Prostate gland (tissue), 2 donors: Measurements from ENCODE around the gene TSC22D2. TPM values are rescaled to one million over a fixed set of nuclear protein-coding genes. Genes with fewer than 3 reads are reported as not detected.
A peak's percentile ranks its signal among the peaks of the same experiment; 100 is the strongest.

ENCODE experiments used
- DNase-seq: peaks from one replicate; pipeline ENCODE4 v3.0.0-alpha.2; 2019; ENCODE audit warnings: low spot score
- H3K27ac ChIP-seq, 2 donors: fragments of 200-600 bp; sonication (generic); 2 replicates each; pipeline ENCODE4 v1.5.1; 2017 to 2019
- H3K27me3 ChIP-seq: fragments of 200-600 bp; sonication (generic); replicated peaks from 2 replicates; pipeline ENCODE4 v1.5.1; 2019; ENCODE audit not compliant: insufficient read depth
- H3K36me3 ChIP-seq, 2 donors: fragments of 200-600 bp; sonication (generic); 1 replicate in 1 of 2; 2 replicates in 1 of 2; pipeline versions ENCODE4 v1.5.1 to v1.8.1; 2017 to 2019
- H3K4me1 ChIP-seq: fragments of 200-600 bp; sonication (generic); replicated peaks from 2 replicates; pipeline ENCODE4 v1.5.1; 2019
- H3K4me3 ChIP-seq, 2 donors: fragments of 200-600 bp; sonication (generic); 2 replicates each; pipeline ENCODE4 v1.5.1; 2017 to 2019
- H3K9me3 ChIP-seq: fragments of 200-600 bp; sonication (generic); 2 replicates; pipeline ENCODE4 v1.5.1; 2017
- POLR2A ChIP-seq: fragments of 450-650 bp; IDR thresholded peaks from one replicate; pipeline ENCODE4 v1.6.1; 2016; ENCODE audit warnings: antibody characterized with exemption, mild to moderate bottlenecking
- POLR2AphosphoS5 ChIP-seq: sonication (generic); formaldehyde crosslinking; IDR thresholded peaks from one replicate; pipeline ENCODE4 v1.6.1; 2017; ENCODE audit warnings: antibody characterized with exemption
- WGBS: methylation state at CpG from one replicate; pipeline ENCODE4 v1.1.5; 2018; 5-methylcytosine and 5-hydroxymethylcytosine counted together
- intact Hi-C: fragments of 100-400 bp; cut with DNase I; formaldehyde crosslinking; loops from one replicate; pipeline ENCODE4 v1.14.2; 2022
- total RNA-seq, 2 donors: library from RNA; depleted of rRNA; stranded (reverse); fragments of >200 nt; gene quantifications; one replicate each; pipeline ENCODE4 v1.1.0, GENCODE V29; 2016
- TF ChIP-seq, protein P1 (sequence below), 4 experiments: fragments of 200-600 bp in 2 of 4; fragments of 450-650 bp in 2 of 4; sonication (generic) in 2 of 4; IDR thresholded peaks; 1 replicate in 3 of 4; 2 replicates in 1 of 4; pipeline ENCODE4 v1.5.1; 2016 to 2019; ENCODE audit warnings: antibody characterized with exemption in 4 of 4, mild to moderate bottlenecking in 2 of 4, moderate library complexity in 2 of 4

The TSC22D2 gene
- total RNA-seq, 2 donors from 2014 or later = 9.6 to 29.2 TPM

GRCh38 chr3:150401285-150401684 lies 6.8 kb upstream of the TSC22D2 start:
- no peak overlapping the region for H3K4me3 ChIP-seq
- intact Hi-C loops = no loop called here
- no peaks in the 10 kb centered on the region for H3K36me3 ChIP-seq
- H3K9me3 ChIP-seq = no peaks in the 10 kb centered on the region
- WGBS = 83% methylated on average over 3 of the region's 3 CpGs
- no peaks in the 10 kb centered on the region for H3K27me3 ChIP-seq
- TF ChIP-seq, protein P1, sequence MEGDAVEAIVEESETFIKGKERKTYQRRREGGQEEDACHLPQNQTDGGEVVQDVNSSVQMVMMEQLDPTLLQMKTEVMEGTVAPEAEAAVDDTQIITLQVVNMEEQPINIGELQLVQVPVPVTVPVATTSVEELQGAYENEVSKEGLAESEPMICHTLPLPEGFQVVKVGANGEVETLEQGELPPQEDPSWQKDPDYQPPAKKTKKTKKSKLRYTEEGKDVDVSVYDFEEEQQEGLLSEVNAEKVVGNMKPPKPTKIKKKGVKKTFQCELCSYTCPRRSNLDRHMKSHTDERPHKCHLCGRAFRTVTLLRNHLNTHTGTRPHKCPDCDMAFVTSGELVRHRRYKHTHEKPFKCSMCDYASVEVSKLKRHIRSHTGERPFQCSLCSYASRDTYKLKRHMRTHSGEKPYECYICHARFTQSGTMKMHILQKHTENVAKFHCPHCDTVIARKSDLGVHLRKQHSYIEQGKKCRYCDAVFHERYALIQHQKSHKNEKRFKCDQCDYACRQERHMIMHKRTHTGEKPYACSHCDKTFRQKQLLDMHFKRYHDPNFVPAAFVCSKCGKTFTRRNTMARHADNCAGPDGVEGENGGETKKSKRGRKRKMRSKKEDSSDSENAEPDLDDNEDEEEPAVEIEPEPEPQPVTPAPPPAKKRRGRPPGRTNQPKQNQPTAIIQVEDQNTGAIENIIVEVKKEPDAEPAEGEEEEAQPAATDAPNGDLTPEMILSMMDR (IDR thresholded peaks at IDR 0.05) = no peak
- TF ChIP-seq POLR2AphosphoS5 (no peak), POLR2A (no peak)
- H3K27ac ChIP-seq = no peak overlapping the region
- no peak for DNase-seq
- no peaks in the 10 kb centered on the region for H3K4me1 ChIP-seq

- Histone ChIP-seq H3K9me3 (no peaks in the 10 kb centered on the region), H3K27me3 (no peaks in the 10 kb centered on the region), H3K27ac (no peak overlapping the region), H3K4me1 (no peaks in the 10 kb centered on the region), H3K4me3 (no peak overlapping the region), H3K36me3 (no peaks in the 10 kb centered on the region)
- WGBS = 97% methylated on average over 1 of the region's 1 CpG
- TF ChIP-seq, protein P1 (IDR thresholded peaks at IDR 0.05) = no peak
- TF ChIP-seq POLR2AphosphoS5 (no peak), POLR2A (no peak)
- intact Hi-C loops = no loop called here
- DNase-seq = no peak
Observed at GRCh38 chr3:150402217-150402616, 5.9 kb upstream of the TSC22D2 start.

DNA sequence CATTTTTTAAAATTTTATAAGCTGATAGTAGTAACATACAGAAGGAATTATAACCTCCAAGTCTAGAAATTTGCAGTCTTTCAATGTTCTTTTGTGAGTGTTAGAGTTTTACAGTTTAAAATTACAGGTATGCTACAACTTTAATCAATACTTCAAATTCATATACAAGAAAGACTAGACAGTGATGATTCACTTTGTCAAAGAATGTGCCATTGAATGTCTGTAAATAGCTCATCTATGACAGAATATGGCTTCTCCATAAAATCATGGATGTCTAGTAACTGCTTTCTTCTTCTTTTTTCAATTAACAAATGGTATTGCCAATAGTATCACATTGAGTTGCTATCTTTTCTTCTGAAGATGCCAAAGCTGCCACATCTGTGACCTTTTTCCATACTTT lies 4.1 kb upstream of the TSC22D2 start:
- Histone ChIP-seq H3K4me3 (no peak overlapping the region), H3K27me3 (no peaks in the 10 kb centered on the region), H3K36me3 (no peaks in the 10 kb centered on the region), H3K27ac (no peak overlapping the region), H3K9me3 (no peaks in the 10 kb centered on the region), H3K4me1 (no peaks in the 10 kb centered on the region)
- TF ChIP-seq, protein P1 (IDR thresholded peaks at IDR 0.05) = no peak
- TF ChIP-seq POLR2AphosphoS5 = no peak
- TF ChIP-seq POLR2A = no peak
- intact Hi-C loops = no loop called here
- DNase-seq = no peak

GRCh38 chr3:150407051-150407807 lies 869 bp upstream of the TSC22D2 start:
- Histone ChIP-seq H3K9me3 (no peaks in the 10 kb centered on the region), H3K27ac (peak overlapping the region; percentile 99 to 100), H3K27me3 (no peaks in the 10 kb centered on the region), H3K4me3 (peak overlapping the region; percentile 58 to 74), H3K36me3 (no peaks in the 10 kb centered on the region), H3K4me1 (no peaks in the 10 kb centered on the region)
- intact Hi-C loops = loop anchor here (5.0 kb wide), 2 partner anchors 195 to 355 kb away; partner anchors contain the start of genes SELENOT and SIAH2
- TF ChIP-seq, protein P1 (IDR thresholded peaks at IDR 0.05) = no peak
- TF ChIP-seq POLR2A (no peak), POLR2AphosphoS5 (no peak)
- no peak for DNase-seq
- 27% methylated on average over 12 of the region's 12 CpGs for WGBS

DNA sequence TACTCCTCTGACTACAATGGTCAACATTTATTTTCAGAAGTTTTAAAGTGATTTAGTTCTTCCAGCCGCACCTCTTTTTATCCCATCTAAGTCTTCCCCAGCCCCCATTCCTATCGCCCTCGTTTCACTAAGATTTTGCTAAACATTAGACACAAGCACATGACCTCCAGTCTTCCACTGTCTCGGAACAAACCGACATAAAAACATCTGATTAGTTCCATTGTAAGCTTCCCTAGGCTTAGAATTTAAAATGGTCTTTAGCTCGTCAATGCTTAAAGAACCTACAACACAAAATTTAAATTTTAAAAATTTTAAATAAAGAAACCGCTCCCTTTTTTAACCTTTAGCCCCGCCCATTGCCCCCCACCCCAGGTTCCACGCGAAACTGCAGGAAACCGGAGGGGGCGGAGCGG lies 284 bp upstream of the TSC22D2 start:
- DNase-seq = no peak
- 0% methylated on average over 13 of the region's 13 CpGs for WGBS
- intact Hi-C loops = loop anchor here (2.0 to 5.0 kb wide), 3 partner anchors 194 to 439 kb away; partner anchors contain the start of genes SELENOT and SIAH2

More for the DNA sequence above, 284 bp upstream of the TSC22D2 start:
- no peaks in the 10 kb centered on the region for H3K4me1 ChIP-seq
- TF ChIP-seq POLR2AphosphoS5 = no peak
- no peak for TF ChIP-seq POLR2A
- TF ChIP-seq, protein P1 (IDR thresholded peaks at IDR 0.05) = no peak
- no peaks in the 10 kb centered on the region for H3K36me3 ChIP-seq
- peak overlapping the region; percentile 58 to 74 for H3K4me3 ChIP-seq
- no peaks in the 10 kb centered on the region for H3K27me3 ChIP-seq
- peak overlapping the region; percentile 99 to 100 for H3K27ac ChIP-seq
- no peaks in the 10 kb centered on the region for H3K9me3 ChIP-seq
